Measurements from ENCODE around the gene PAMR1. TPM values are rescaled to one million over a fixed set of nuclear protein-coding genes. Genes with fewer than 3 reads are reported as not detected.

PAMR1 gene
- total and polyA plus RNA-seq, 2 donors (not counting 3 experiments of a cell fraction or from before 2014, with no cell fraction given): not detected

- Histone ChIP-seq H3K4me2 (ENCODE audit: insufficient read depth, low read length) (no peak overlapping the region), H3K27ac (ENCODE audit: insufficient read depth, low read depth, low read length) (no peak overlapping the region), H4K20me1 (replicated peaks; ENCODE audit: control insufficient read depth, extremely low read depth, insufficient read depth, low read length) (no peaks in the 10 kb centered on the region), H3K9me3 (replicated peaks; ENCODE audit: control insufficient read depth, insufficient read depth, low read length) (no peaks in the 10 kb centered on the region), H3K27me3 (ENCODE audit: control insufficient read depth in 2 of 2, insufficient read depth in 2 of 2, low read length in 2 of 2) (peaks cover 0 to 2% of the 10 kb centered on the region in 2 experiments), H3K9me1 (replicated peaks; ENCODE audit: control insufficient read depth, extremely low read depth, insufficient read depth, low read length) (no peaks in the 10 kb centered on the region), H3K4me1 (ENCODE audit: control insufficient read depth, extremely low read depth, insufficient read depth, low read length) (no peaks in the 10 kb centered on the region), H3K36me3 (ENCODE audit: control insufficient read depth in 2 of 2, extremely low read depth in 1 of 2, insufficient read depth in 2 of 2, low read length in 2 of 2) (no peaks in the 10 kb centered on the region), H3K9ac (replicated peaks; ENCODE audit: extremely low read depth, insufficient read depth, low read length) (no peak overlapping the region), H3K79me2 (ENCODE audit: control insufficient read depth, insufficient read depth, low read length) (no peaks in the 10 kb centered on the region), H2AFZ (ENCODE audit: low read depth, low read length) (no peak overlapping the region), H3K4me3 (replicated peaks in 1 of 3; ENCODE audit: insufficient read depth in 1 of 3, low read depth in 1 of 3, low read length in 3 of 3) (no peak overlapping the region)
- POLR2A ChIA-PET: no interaction called here
- FAIRE-seq (no peak), DNase-seq (ENCODE audit: low read depth, low spot score) (no peak)
- dilution Hi-C loops (cut with MboI; ENCODE audit: extremely low pct_ligation_motif_present, low sequenced_read_pairs): no loop called here
- CTCF ChIA-PET: no interaction called here
- no peak for TF ChIP-seq POLR2A (IDR thresholded peaks at IDR 0.05; ENCODE audit: low read depth, low read length)
- no peak for TF ChIP-seq POLR2AphosphoS5 (IDR thresholded peaks at IDR 0.05; ENCODE audit: insufficient read depth, low read depth, low read length)
- no peak for TF ChIP-seq MYC (IDR thresholded peaks at IDR 0.05; ENCODE audit: low read depth, low read length)
- BruUV-seq (replicated peaks): no TSS peak
- intact Hi-C loops (cut with micrococcal nuclease): no loop called here
These were observed 54.8 kb downstream of the PAMR1 start for GRCh38 chr11:35470616-35471015.

GRCh38 chr11:35466058-35466457 is 59.4 kb downstream of the PAMR1 start:
- no peak overlapping the region for H2AFZ ChIP-seq (ENCODE audit: low read depth, low read length)
- H3K9ac ChIP-seq (replicated peaks; ENCODE audit: extremely low read depth, insufficient read depth, low read length): no peak overlapping the region
- no peak overlapping the region for H3K4me2 ChIP-seq (ENCODE audit: insufficient read depth, low read length)
- no peak for FAIRE-seq
- no peak for DNase-seq (ENCODE audit: low read depth, low spot score)
- no TSS peak for BruUV-seq (replicated peaks)
- ChIA-PET POLR2A (no interaction called here), CTCF (interaction anchor here (1.6 kb wide), 1 partner anchor 19 kb away, joined by 4 read pairs; no protein-coding TSS in a partner anchor)
- H4K20me1 ChIP-seq (replicated peaks; ENCODE audit: control insufficient read depth, extremely low read depth, insufficient read depth, low read length): no peaks in the 10 kb centered on the region
- H3K4me3 ChIP-seq (replicated peaks in 1 of 3; ENCODE audit: insufficient read depth in 1 of 3, low read depth in 1 of 3, low read length in 3 of 3): no peak overlapping the region
- H3K27ac ChIP-seq (ENCODE audit: insufficient read depth, low read depth, low read length): no peak overlapping the region
- TF ChIP-seq POLR2AphosphoS5 (IDR thresholded peaks at IDR 0.05; ENCODE audit: insufficient read depth, low read depth, low read length): no peak
- no peak for TF ChIP-seq POLR2A (IDR thresholded peaks at IDR 0.05; ENCODE audit: low read depth, low read length)
- no peak for TF ChIP-seq GATA2 (IDR thresholded peaks at IDR 0.05; ENCODE audit: insufficient read depth, insufficient read length, low read depth, low read length)
- intact Hi-C loops (cut with micrococcal nuclease): no loop called here
- H3K27me3 ChIP-seq (ENCODE audit: control insufficient read depth in 2 of 2, insufficient read depth in 2 of 2, low read length in 2 of 2): peaks cover 0 to 2% of the 10 kb centered on the region in 2 experiments
- no peaks in the 10 kb centered on the region for H3K36me3 ChIP-seq (ENCODE audit: control insufficient read depth in 2 of 2, extremely low read depth in 1 of 2, insufficient read depth in 2 of 2, low read length in 2 of 2)
- no peaks in the 10 kb centered on the region for H3K4me1 ChIP-seq (ENCODE audit: control insufficient read depth, extremely low read depth, insufficient read depth, low read length)
- dilution Hi-C loops (cut with MboI; ENCODE audit: extremely low pct_ligation_motif_present, low sequenced_read_pairs): no loop called here
- no peaks in the 10 kb centered on the region for H3K9me3 ChIP-seq (replicated peaks; ENCODE audit: control insufficient read depth, insufficient read depth, low read length)
- H3K9me1 ChIP-seq (replicated peaks; ENCODE audit: control insufficient read depth, extremely low read depth, insufficient read depth, low read length): no peaks in the 10 kb centered on the region
- no peaks in the 10 kb centered on the region for H3K79me2 ChIP-seq (ENCODE audit: control insufficient read depth, insufficient read depth, low read length)
